Measurements from ENCODE around the gene CRACR2B.

The CRACR2B gene

GRCh38 chr11:794766-795633 is 32.7 kb upstream of the CRACR2B start:
- peak in 1 of 14 donors; percentile 71 for DNase-seq

DNA sequence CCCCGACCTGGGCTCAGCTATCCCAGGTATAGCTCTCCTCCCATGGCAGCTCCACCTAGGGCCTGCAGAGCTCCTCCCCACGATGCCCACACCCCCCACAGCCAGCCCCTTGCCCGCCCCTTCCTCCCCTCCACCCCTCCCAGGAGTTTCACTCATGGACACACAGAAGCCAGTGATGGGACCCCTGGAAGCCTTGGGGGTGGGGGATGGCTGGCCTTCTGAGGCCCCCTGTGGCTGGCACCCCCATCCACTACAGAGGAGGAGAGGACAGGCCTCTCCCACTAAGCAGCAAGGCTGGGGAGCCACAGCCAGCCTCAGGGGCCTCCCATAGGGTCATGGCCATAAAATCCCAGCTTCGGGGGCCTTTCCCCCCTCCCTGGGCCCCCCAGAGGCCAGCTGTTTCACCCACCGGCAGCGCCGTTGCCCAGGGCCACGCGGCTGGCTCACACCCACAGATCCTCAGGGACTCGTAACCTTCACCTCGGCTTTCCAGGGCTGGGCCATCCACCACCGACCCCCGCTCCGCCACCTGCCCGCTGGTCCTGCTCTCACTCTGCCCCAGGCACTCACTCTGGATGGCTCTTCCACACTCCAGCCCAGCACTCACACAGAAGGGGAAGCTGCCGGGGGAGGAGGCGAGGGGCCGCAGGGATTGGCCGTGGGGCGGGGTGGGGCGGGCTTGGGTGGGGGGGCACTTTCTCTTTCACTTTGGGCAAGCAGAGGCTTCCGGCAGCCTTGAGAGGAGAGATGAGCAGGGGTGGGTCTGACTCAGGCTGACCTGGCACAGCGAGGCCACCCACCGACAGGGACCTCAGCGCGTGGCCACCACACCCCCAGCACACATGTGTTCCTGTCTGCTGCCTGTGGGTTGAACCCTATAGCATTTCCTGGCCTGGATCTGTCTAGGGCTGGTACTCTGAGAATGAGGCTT is 31.8 kb upstream of the CRACR2B start:
- DNase-seq, result peak in 10 of 14 donors; percentile 10 to 78 (median 47)

GRCh38 chr11:796565-797295 is 31.0 kb upstream of the CRACR2B start:
- no peak for DNase-seq

DNA sequence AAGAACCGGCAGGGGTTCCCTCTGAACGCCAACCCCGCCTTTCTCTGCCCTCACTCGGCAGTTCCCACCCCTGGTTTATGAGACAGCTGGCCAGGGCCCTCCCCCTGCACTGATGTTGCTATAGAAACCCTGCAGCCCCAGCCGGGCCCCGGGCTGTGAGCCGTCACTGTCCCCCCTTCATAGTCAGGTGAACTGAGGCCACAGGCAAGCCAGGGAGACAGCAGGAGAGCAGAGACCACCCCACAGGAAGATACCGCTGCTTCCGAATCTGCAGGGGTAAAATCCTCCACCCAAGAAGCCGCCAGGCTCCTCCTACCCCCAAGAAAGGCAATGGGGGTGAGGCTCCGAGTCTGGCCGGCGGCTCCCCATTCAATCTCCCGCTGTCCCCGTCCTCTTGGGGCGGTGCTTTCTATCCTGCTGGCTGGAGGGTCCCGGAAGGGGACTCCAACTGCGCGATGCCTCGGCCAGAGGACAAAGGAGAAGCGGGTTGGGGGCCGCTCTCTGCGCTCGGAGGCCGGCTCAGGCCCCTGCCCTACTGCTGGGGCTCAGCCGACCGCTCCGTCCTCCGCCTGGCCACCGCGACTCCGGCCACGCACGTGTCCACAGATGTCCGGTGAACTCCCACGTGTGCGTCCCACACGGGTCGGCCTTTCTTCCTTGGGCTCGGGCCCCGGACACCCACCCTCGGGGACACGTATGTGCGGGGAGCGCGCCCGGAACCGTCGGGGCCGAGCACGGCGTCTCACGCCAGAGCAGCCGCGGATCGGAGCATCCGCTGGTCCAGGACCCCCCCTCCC is 30.2 kb upstream of the CRACR2B start:
- DNase-seq, result peak in 12 of 14 donors; percentile 48 to 84 (median 74)

DNA sequence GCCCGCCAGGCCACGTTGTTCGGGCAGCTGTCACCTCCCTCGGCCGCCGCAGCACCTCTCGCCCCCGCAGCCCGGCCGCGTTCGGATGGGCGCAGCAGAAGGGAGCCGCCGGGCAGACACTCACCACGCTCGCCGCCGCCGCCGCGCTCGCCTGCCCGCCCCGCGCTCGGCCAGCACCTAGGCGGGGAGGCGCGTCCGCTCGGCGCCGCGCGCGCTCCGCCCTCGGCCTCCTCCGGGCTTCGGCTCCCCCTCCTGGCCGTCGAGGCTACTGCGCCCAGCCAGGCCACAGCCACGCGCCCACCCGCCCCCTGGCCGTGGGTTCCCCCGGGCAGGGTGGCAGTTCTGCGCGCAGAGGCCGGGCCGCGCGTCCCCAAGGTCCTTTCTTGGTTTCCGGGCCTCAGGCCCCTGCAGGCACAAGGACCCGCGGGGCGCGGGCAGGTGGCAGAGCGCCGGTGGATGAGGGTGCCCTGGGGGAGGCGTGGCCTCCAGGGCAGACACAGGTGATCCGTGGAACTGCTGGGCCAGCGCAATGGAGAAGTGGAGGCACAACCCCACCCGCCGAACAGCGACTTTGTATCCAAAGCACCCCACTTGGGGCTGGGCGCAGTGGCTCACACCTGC is 29.5 kb upstream of the CRACR2B start, which contains the start of gene SLC25A22:
SLC25A22 (minus strand) TSS at position 189 of the 621 bp plus-strand sequence. CDS start 3,275 bp downstream, outside the sequence.
- peak in 12 of 14 donors; percentile 44 to 84 (median 70) for DNase-seq

DNA sequence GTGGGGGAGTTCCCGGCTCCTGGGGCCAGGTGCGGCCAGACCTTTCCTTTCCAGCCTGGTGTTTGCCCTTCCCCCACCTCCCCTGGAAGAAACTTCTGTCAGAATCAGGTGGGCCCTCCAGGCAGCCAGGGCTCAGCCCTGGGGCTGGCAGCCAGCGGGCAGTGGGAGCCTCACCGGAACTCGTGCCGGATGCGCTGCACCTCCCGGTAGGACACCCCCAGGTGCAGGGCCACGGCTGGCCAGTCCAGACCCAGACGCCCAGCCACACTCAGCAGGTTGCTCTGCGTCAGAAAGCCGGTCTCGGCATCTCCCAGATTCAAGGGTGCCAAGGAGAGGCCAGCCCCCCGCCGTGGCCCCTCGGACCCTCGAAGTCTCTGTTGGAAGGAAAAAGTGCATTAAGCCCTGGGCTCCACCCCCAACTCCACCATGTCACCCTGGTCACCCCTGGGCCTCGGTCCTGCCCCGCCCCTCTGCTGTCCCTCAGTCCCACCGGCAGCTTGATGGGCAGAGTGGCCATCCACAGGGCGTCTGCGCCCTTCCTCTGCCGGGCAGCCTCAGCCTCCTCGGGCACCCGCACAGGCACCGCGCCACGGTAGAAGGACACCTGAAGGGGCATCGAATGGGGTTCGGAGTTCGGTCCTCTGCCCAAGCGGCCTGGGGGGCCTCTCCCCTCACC is 27.9 kb upstream of the CRACR2B start:
- DNase-seq, result no peak

DNA sequence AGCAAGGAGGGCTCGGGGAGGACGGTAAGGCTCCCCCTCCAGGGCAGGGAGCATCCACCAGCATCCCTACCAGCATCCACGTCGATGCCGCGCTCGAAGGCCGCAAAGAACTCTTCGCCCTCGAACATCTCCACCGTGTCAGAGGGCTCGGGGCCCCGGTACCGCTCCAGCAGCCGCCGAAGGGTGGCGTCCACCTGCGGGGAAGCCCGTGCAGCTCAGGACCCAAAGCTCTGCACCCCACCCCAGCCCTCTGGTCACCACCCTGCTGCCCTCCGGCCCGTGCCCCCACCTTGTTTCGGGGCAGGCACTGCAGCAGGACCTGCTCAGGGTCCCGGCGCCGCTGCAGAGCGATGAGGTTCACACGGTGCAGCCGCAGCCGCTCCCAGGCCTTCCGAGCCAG is 27.2 kb upstream of the CRACR2B start:
- DNase-seq, result no peak

DNA sequence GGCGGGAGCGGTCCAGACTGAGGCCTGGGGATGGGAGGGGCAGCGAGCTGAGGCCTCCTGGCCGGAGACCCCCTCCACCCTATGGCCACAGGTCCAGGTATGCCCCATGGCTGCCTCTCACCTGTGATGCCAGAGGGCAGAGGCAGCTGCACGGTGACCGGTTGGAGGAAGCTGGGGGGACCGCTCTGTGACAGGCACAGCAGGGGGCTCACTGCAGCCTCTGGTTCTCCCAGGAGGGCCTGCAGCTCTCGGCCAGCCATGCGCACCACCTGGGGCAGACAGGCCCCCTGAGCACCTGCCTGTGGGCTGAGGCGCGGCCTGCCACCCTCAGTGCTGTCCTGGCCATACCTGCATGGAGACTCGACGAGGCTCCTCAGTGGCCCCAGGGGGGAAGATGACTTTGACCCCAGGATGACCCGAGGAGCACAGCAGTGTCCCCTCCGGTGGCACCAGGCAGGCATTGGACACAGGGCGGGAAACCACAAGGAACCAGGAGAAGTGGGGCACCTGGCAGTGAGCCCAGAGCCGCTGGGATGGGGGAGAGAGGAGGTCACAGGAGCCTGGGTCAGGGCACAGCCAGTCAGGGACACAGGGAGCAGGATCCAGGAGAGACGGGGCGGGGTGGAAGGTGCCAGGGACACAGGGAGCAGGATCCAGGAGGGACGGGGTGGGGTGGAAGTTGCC is 26.5 kb upstream of the CRACR2B start:
- DNase-seq, result no peak

DNA sequence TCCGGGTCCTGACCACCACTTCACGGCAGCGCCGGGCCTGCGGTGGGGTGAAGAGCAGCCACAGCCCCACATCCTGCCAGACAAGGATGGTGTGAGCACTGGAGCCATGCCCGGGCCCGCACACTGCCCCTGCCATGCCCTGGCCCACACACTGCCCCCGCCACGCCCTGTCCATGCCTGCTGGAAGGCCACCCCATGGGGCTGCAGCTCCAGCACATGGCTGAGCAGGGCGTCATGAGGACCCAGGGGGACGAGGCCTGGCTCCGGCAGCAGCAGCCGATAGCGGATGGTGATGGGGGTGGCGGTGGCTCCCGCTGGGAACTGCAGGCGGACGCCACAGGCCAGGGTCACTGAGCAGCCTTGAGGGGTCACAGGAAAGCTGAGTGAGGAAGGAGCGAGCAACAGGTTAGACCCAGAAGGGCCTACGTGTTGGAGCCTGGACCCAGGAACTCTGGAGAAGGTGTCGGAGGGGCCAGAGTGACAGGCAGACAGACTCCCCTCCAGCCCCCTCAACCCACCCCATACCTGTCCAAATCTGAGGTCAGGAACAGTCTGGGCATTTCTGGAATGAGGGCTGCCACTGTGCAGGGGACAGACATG is 25.6 kb upstream of the CRACR2B start:
- no peak for DNase-seq

GRCh38 chr11:802693-803466 is 24.8 kb upstream of the CRACR2B start:
- DNase-seq, result no peak

DNA sequence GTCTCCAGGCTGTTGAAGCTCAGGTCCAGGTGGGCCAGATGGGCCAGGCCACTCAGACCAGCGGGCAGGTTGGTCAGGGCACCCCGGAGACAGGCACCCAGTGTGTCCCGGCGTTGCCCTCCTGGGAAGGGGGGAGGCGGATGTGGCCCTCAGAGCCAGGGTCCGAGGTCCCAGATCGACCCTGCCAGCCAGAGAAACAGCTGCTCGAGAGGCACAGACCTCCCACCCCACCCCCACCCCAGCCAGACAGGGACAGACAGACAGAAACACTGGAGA is 24.3 kb upstream of the CRACR2B start:
- no peak for DNase-seq

DNA sequence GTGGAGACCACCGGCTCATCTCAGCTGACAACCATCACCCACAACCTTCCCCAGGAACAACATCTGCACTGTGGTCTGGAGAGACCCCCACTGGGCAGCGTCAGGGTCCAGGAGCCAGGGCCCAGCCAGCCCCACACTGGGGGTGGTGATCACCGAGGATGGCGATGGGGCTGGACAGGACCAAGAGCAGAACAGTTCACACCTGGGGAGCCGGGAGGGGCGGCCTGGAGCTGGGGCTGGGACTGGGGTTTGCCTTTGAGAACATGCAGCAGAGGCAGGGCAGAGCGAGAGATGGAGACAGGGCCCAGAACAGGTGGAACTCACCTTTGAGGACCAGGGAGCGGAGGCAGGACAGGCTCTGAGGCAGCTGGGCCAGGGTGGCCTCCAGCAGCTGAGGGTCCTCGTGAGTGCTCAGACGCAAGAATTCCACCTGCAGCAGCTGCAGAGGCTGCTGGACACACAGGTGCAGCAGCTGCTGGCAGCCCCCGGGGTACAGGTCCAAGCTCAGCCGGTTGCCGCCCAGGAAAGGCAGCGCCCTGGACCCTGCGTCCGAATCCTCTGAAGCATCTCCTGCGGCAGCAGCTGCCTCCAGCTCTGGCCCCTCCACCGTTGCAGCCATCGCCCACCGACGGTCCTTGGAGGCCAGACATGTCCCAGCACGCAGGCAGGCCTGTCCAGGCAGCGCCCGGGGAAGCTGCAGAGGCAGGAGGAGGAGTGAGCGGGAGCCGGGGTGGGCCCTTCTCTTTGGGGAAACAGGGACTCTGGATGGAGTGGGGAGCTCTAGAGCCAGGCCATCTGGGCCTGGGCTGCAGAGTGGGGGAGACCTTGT is 23.7 kb upstream of the CRACR2B start:
- no peak for DNase-seq

GRCh38 chr11:804599-804964 is 23.1 kb upstream of the CRACR2B start:
- DNase-seq, result no peak

- no peak for DNase-seq
These were observed 19.1 kb upstream of the CRACR2B start for GRCh38 chr11:808427-809286.

DNA sequence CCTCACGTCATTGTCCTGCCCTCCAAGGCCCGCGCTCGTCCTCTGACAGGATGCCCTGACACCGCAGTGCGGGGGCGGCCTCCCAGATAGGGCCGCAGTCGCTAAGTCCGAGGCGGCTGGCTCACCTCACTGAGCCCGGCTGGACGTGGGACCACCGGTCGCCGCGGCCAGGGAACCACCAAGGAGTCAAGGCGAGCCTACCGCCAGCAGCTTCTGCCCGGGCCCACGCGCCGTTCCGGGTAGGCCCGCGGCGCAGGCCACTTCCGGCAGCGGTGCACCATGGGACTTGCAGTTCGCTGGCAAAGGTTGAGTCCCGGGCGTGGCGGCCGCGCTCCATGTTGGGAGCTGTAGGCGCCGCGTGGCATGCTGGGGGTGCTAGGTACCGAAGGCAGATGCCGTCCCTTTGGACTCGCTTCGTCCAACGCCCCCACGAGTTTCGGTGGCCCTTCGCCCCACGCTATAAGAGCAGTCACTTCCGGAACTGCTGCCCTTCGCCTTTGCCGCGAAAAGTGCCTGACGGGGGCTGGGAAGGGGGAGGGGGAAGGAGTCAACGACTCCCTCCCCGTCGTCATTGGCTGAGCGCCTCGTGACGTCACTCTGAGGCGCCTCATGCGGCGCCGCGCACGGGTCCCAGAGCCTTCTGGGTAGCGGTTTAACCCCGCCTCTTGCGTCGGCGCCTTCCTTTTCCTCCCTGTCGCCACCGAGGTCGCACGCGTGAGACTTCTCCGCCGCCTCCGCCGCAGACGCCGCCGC is 18.3 kb upstream of the CRACR2B start, which contains the start of gene RPLP2:
RPLP2 (plus strand) TSS at position 681 of the 753 bp plus-strand sequence. CDS start 268 bp downstream, outside the sequence.
- DNase-seq, result peak; percentile 96 to 100 (median 99)

DNA sequence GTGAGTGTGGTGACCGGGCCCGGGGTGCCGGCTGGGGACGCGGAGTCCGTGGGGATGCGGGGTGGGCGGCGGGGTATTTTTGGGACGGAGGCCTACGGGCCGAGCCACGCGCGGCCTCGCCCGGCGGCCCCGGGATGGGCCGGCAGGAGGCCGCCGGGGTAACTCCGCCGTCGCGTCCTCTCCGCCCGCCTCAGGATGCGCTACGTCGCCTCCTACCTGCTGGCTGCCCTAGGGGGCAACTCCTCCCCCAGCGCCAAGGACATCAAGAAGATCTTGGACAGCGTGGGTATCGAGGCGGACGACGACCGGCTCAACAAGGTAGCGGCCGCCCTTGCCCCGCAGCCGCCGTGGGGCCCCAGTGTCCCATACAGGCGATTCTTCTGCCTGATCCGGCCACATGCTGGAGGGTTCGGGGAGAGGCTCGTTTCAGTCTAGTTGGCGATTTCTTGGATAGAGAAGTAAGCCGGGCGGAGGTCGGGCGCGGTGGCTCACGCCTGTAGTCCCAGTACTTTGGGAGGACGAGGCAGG is 17.6 kb upstream of the CRACR2B start:
- no peak for DNase-seq

Data from C1 segment of cervical spinal cord (tissue), 14 donors.